Osteoblast (primary cell): ENCODE data around the gene HSFX4. TPM values are rescaled to one million over a fixed set of nuclear protein-coding genes. Genes with fewer than 3 reads are reported as not detected.
"Not testable (repeated sequence)": the region's sequence is repeated elsewhere in the genome, so short reads cannot be mapped to it uniquely, and the experiment has no call there.

ENCODE experiments used
- DNase-seq: peaks from one replicate; pipeline ENCODE4 v3.0.0; 2011; ENCODE audit warnings: low spot score, mixed read lengths; ENCODE audit not compliant: insufficient read length; ENCODE audit errors: missing footprints
- H2AFZ ChIP-seq: 2 replicates; pipeline ENCODE4 v1.6.0; 2011; ENCODE audit warnings: mild to moderate bottlenecking, low read length
- H3K27ac ChIP-seq: 2 replicates; pipeline ENCODE4 v1.5.1; 2011; ENCODE audit warnings: mild to moderate bottlenecking, low read depth, low read length, moderate library complexity
- H3K27me3 ChIP-seq: 2 replicates; pipeline ENCODE4 v1.6.0; 2012; ENCODE audit warnings: mild to moderate bottlenecking, control low read depth, inconsistent platforms, low read length, moderate library complexity; ENCODE audit not compliant: insufficient read depth
- H3K36me3 ChIP-seq: 2 replicates; pipeline ENCODE4 v1.5.1; 2011; ENCODE audit warnings: mild to moderate bottlenecking, low read length, control low read depth, moderate library complexity; ENCODE audit not compliant: insufficient read depth
- H3K4me1 ChIP-seq: 2 replicates; pipeline ENCODE4 v1.5.1; 2011; ENCODE audit warnings: mild to moderate bottlenecking, low read length, control low read depth, moderate library complexity; ENCODE audit not compliant: insufficient read depth
- H3K4me2 ChIP-seq: 2 replicates; pipeline ENCODE4 v1.6.0; 2011; ENCODE audit warnings: mild to moderate bottlenecking, low read length; ENCODE audit not compliant: insufficient read depth
- H3K4me3 ChIP-seq: fragments of 200-600 bp; sonication (generic); 3 replicates; pipeline ENCODE4 v1.5.1; 2012; ENCODE audit warnings: mild to moderate bottlenecking, low read length, inconsistent platforms; ENCODE audit not compliant: insufficient read depth
- H3K79me2 ChIP-seq: 2 replicates; pipeline ENCODE4 v1.6.0; 2012; ENCODE audit warnings: mild to moderate bottlenecking, low read length, control low read depth, inconsistent platforms; ENCODE audit not compliant: insufficient read depth
- H3K9me3 ChIP-seq: 2 replicates; pipeline ENCODE4 v1.5.1; 2011; ENCODE audit warnings: low read depth, low read length, control low read depth
- H4K20me1 ChIP-seq: 2 replicates; pipeline ENCODE4 v1.6.0; 2012; ENCODE audit warnings: mild to moderate bottlenecking, low read length, control low read depth; ENCODE audit not compliant: insufficient read depth
- CTCF ChIP-seq: IDR thresholded peaks from 2 replicates; pipeline ENCODE4 v1.5.1; 2011; ENCODE audit warnings: mild to moderate bottlenecking, low read depth, low read length, moderate library complexity; ENCODE audit errors: extremely low read depth
- total RNA-seq: library from RNA; depleted of rRNA; stranded (reverse); fragments of >200 nt; gene quantifications from 2 replicates; pipeline ENCODE4 v1.2.3, GENCODE V29; 2012

The HSFX4 gene
- total RNA-seq, 1 donor: not detected

GRCh38 chrX:149940674-149941024 lies 11.3 kb downstream of the HSFX4 start:
- not testable (repeated sequence) for H3K27ac ChIP-seq, H3K4me1 ChIP-seq, DNase-seq, H3K36me3 ChIP-seq, H3K27me3 ChIP-seq, H3K4me3 ChIP-seq, H2AFZ ChIP-seq, H3K9me3 ChIP-seq, H4K20me1 ChIP-seq
- TF ChIP-seq CTCF: peak; percentile 50
- H3K79me2 ChIP-seq: peaks cover 12% of the 10 kb centered on the region
- H3K4me2 ChIP-seq: peak overlapping the region; percentile 75

GRCh38 chrX:149945087-149945670 lies 15.8 kb downstream of the HSFX4 start:
- H3K36me3 ChIP-seq, H3K4me1 ChIP-seq, H3K4me2 ChIP-seq, H3K27me3 ChIP-seq, H3K79me2 ChIP-seq, H3K27ac ChIP-seq, H4K20me1 ChIP-seq, H2AFZ ChIP-seq, H3K9me3 ChIP-seq, DNase-seq, H3K4me3 ChIP-seq: not testable (repeated sequence)

DNA sequence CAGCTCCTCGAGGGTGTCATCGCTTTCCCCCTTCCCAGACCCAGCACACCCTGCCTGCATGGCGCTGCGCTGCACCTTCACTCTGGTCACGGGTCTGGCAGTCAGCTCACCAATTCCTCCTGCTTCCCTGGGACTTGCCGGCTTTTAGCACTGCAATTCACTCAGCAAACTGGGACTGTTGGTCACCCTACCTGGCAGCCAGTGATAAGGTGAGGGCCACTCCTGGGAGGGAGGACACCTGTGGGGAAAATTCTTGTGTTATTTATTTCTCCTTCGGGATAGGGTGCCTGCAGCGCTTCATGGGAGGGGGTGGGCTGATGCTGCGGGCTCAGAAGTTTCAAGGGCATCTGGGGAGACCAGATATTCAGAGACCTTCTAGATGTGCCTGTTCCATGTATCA lies 16.4 kb downstream of the HSFX4 start:
- H3K4me1 ChIP-seq, H3K4me3 ChIP-seq, H3K27ac ChIP-seq, H3K9me3 ChIP-seq, H3K36me3 ChIP-seq, H3K4me2 ChIP-seq, H3K27me3 ChIP-seq, H3K79me2 ChIP-seq, DNase-seq, H2AFZ ChIP-seq, H4K20me1 ChIP-seq: not testable (repeated sequence)

GRCh38 chrX:149946932-149947331 lies 17.6 kb downstream of the HSFX4 start:
- H2AFZ ChIP-seq, H3K4me3 ChIP-seq, H3K36me3 ChIP-seq, H3K9me3 ChIP-seq, H3K4me1 ChIP-seq, DNase-seq, H3K27me3 ChIP-seq, H3K4me2 ChIP-seq, H4K20me1 ChIP-seq, H3K27ac ChIP-seq, H3K79me2 ChIP-seq: not testable (repeated sequence)

- Histone ChIP-seq H3K4me1 (no peaks in the 10 kb centered on the region), H2AFZ (no peak overlapping the region), H3K27ac (no peak overlapping the region), H3K4me3 (no peak overlapping the region), H3K79me2 (no peaks in the 10 kb centered on the region), H3K36me3 (no peaks in the 10 kb centered on the region), H3K9me3 (no peaks in the 10 kb centered on the region), H3K4me2 (no peak overlapping the region), H3K27me3 (no peaks in the 10 kb centered on the region), H4K20me1 (no peaks in the 10 kb centered on the region)
- no peak for DNase-seq
- no peak for TF ChIP-seq CTCF
Measured at GRCh38 chrX:149948016-149948415, 18.6 kb downstream of the HSFX4 start.
